GM21717 (cell line): Measurements from ENCODE around the gene ASPSCR1.

Experiments used
- ATAC-seq: cut with Tn5 transposase; IDR thresholded peaks from one replicate; pipeline ENCODE4 v1.9.1; 2021; ENCODE audit warnings: mild to moderate bottlenecking, moderate library complexity; ENCODE audit not compliant: unreplicated experiment

Gene ASPSCR1

GRCh38 chr17:82022310-82022980, 45.0 kb downstream of the ASPSCR1 start, which contains the start of gene CENPX:
Gene CENPX (minus strand): TSS chr17:82022878. CDS start chr17:82022861, 17 bp downstream.
- ATAC-seq: peak; percentile 1

- ATAC-seq: peak; percentile 75
These were observed 45.6 kb downstream of the ASPSCR1 start, which contains the start of gene LRRC45 for GRCh38 chr17:82022981-82023446. Gene LRRC45 (plus strand): TSS chr17:82023305. CDS start chr17:82023644, 339 bp downstream.

DNA sequence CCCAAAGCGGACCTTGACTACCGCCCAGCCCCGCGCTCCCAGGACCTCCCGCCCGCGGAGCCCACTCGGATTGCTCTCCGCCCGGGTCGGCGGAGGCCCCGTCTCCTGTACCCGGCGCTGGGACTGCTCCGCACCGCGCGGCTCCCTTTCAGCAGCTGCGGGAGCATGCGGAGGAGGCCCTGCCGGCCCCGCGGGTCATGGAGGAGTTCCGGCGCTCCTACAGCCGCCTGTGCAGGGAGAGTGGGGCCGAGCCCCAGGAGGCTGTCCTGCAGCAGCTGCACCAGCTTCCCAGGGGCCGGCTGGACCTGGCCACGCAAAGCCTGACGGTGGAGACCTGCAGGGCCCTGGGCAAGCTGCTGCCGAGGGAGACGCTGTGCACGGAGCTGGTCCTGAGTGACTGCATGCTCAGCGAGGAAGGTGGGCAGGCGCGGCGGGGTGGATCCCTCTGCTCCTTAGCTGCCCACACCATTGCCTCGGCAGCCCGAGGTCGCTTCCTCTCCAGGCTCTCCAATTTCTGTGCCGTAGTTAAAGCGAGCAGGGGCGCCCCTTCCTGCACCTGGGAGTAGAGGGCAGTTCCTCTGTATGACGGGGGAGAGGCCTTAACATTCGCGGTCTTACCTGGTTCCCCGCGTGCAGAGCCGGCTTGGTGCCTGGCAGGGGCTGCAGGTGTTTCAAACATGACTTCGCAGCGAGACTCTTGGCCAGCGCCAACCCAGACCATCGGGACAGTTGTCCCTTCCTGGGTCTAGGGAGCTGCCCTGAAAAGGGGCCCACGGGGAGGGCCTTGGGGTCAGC, 46.2 kb downstream of the ASPSCR1 start:
- ATAC-seq: no peak

DNA sequence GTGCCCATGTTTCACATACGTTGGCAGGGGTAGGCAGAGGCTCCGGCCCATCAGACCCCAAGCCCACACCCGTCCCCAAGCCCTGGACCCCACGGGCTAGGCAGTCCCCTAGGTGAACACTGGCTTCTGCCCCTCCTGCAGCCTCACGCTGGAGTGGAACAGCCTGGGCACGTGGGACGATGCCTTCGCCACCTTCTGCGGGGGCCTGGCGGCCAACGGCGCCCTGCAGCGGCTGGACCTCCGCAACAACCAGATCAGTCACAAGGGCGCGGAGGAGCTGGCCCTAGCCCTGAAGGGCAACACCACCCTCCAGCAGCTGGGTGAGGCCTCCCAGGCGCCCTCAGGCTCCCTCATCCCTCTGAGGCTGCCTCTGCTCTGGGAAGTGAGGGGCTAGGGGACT, 47.4 kb downstream of the ASPSCR1 start:
- ATAC-seq: no peak

DNA sequence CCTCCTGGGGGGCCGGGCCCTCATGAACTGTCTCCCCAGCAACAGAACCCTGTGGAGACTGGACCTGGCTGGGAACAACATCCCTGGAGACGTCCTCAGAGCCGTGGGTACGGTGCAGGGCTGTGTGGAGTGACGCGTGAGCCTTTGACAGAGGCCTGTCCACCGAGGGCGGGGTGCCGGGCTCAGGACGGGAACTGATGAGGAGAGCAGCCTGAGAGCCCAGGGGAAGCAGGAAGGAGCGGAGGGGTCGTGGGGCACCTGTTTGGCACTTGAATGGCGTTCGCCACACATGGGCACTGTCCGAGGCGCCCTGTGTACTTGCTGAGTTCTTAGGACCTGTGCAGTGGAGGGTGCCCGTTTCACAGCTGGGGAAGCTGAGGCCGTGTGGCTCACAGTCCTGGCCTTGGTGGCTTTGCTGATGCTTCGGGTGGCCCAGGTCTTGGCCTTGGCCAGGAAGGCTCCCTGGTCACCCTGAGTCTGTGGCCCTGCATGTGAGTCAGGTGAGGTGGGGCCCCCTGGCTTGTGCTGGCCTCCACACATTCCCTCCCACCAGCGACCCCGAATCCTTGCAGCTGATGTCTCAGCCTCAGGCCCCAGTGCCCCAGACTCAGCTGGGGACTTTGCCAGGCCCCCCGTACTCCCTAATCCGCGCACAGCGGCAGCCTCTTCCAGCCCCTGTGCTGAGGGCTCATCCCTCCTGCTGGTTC, 48.1 kb downstream of the ASPSCR1 start:
- ATAC-seq: no peak

- ATAC-seq: no peak
These were observed 50.8 kb downstream of the ASPSCR1 start for GRCh38 chr17:82028246-82028645.

DNA sequence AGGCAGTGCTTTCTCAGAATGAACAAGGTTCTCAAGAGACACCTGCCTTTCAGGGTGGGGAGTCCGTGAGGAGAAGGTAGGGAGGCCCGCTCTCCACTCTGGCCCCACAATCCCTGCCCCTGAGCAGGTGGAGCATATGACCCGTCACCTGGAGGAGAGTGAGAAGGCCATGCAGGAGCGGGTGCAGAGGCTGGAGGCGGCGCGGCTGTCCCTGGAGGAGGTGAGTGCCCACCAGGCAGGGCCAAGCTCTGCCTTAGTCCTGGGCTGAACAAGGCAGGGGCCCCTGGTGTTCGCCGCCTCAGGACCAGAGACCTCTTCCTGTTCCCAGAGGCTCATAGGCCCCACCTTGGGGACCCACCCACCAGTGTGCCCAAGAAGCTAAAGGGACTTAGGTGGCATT, 51.5 kb downstream of the ASPSCR1 start:
- ATAC-seq: no peak

- no peak for ATAC-seq
These were observed 52.0 kb downstream of the ASPSCR1 start for GRCh38 chr17:82029391-82029790.

DNA sequence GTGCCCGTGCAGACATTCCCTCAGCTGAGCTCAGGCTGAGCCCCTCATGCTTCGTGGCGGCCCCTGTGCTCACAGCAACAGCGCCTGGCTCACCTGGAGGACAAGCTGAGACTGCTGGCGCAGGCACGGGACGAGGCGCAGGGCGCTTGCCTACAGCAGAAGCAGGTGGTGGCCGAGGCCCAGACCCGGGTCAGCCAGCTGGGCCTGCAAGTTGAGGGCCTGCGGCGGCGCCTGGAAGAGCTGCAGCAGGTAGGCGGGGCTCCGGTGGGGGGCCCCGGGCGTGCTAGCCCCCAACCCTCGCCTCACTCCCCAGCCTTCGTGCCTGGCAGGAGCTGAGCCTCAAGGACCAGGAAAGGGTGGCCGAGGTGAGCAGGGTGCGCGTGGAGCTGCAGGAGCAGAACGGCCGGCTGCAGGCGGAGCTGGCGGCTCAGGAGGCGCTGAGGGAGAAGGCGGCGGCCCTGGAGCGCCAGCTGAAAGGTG, 52.6 kb downstream of the ASPSCR1 start:
- ATAC-seq: no peak

DNA sequence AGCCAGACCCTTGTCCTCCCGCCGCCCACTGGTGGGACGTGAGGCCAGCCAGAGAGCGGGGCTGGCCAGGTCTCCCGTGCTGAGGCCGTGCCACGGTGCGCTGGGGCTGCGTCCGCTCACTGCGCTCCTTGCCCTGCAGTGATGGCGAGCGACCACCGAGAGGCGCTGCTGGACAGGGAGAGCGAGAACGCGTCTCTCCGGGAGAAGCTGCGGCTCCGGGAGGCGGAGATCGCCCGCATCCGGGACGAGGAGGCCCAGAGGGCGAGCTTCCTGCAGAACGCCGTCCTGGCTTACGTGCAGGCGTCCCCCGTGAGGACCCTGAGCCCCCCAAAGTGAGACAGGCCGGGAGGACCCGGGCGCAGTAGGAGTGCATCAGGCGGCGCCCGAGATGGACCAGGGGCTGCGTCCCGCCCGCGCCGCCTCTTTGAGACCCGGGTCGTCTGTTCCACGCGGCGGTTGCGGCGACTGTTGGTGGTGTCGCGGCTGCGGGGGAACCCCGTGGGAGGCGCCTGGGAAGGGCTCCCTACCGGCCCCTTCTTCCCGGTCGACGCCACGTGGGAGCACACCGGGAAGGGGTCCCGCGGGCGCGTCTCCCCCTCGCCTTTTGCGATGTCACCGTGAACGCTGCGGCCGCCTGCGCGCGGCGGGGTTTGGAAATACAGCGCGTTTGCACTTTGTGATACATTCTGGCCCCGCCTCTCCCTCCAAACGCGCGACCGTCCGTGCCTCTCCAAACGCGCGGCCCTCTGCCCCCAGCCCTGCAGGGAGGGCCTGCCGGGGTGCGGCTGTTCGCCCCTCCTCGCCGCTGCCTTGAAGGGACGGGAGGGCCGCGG, 53.3 kb downstream of the ASPSCR1 start:
- ATAC-seq: no peak

DNA sequence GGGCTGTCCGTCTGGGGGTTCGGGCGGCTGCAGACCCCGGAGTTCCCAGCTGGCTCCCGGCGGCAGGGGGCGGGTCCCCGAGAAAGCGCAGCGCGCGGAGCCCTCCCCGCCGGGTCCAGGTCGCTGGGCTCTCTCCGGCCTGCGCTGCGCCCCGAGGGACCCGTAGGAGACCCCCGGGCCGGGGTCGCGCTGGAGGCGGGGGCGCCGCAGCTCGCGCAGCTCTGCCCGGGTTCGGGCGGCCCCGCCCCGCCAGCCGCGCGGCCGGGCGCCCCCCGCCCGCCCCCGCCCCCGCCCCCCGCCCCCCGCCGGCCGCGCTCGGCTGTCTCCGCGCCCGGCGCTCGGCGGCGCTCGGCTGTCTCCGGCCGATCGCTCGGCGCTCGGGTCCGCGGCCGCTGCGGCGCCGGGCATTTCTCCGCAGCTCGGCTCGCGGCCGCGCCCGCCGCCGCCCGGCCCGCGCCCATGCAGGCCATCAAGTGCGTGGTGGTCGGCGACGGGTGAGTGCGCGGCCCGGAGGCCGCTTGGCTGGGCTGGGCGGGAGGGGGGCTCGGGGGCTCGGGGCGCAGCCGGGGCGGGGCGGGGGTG, 54.0 kb downstream of the ASPSCR1 start, which contains the start of gene RAC3:
Gene RAC3, plus strand, starts transcription at position 376 of the 582 bp plus-strand sequence. Its CDS starts 84 bp downstream, at position 460.
- ATAC-seq: no peak

DNA sequence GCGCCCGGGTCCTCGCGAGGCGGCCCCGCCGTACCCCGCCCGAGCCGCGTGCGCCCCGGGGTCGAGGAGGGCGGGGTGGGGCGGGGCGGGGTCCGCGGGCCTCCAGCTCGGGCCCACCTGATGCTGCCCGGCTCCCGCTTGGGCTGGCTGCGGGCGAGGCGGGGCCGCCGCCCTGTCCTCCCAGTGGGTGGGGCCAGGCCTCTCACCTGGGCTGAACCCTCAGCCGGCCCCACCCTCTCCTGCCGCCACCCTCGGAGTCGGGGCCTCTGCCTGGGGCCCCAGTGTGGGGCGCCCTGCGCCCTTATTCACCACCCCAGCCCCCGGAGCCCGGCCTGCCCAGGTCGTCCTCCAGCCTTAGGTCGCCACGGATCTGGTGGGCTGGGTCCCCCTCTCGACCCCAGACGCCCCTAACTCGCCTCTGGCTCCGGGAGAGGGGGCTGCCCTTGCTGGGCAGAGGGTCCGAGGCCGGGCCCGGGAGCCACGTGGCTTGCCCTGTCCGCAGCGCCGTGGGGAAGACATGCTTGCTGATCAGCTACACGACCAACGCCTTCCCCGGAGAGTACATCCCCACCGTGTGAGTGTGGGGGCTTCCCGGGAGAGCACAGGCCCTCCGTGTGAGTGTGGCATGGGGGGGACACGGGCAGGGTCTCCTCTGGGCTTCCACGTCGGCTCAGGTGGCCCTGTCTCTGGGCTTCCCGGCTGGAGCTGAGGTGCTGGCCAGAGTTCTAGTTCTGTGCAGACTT, 54.6 kb downstream of the ASPSCR1 start:
- ATAC-seq: no peak

DNA sequence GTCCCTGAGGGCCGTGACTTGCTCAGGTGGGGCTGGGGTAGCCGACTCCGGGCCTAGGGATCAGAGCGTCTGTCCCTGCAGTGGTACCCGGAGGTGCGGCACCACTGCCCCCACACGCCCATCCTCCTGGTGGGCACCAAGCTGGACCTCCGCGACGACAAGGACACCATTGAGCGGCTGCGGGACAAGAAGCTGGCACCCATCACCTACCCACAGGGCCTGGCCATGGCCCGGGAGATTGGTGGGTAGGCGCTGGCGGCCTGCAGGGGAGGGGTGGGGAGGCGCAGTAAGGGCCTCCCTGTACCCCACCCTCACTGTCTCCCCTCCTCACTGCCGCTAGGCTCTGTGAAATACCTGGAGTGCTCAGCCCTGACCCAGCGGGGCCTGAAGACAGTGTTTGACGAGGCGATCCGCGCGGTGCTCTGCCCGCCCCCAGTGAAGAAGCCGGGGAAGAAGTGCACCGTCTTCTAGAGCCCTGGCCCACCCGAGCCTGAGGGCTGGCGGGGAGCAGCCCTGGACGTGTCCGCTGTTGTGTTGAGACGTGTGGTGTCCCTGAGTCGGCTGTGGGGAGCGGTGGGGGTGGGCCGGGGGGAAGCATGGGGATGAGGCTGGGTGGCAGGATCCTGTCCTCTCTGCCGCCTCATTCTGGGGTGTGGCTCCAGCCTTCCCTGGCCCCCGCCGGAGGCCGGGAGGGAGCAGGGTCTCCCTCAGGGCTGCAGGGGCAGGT, 56.1 kb downstream of the ASPSCR1 start:
- ATAC-seq: no peak

- ATAC-seq: no peak
These were observed 57.1 kb downstream of the ASPSCR1 start for GRCh38 chr17:82034371-82035011.

- no peak for ATAC-seq
These were observed 58.1 kb downstream of the ASPSCR1 start for GRCh38 chr17:82035488-82035887.

DNA sequence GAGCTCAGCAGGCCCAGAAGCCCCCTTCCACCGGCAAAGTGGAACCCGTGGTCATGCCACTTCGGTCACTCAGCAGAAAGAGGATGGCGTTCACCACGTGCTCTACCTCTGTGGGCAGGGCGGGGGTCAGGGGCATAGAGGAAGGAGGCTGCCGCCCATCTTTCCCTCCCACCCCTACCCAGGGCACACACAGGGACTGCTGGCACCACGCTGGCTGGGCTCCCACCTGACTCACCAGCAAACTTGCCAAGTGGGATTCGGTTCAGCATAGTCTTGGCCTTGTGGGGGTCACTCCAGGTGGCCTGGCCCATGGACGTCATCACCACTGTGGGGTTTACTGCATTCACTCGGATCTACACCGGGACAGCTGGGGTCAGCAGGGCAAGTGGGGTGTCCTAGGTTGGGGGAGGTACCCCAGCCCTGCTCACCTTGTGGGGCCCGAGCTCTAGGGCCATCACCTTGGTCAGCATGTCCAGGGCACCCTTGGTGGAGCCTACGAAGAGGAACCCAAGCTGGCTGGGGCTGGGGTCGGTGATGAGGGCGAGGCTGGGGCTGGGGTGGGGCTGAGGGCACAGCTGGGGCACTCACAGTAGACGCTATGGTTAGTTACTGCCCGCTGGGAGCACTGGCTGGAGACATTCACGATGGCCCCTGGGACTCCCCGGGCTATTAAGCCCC, 58.7 kb downstream of the ASPSCR1 start:
- no peak for ATAC-seq

GRCh38 chr17:82036634-82037091, 59.2 kb downstream of the ASPSCR1 start:
- no peak for ATAC-seq
